A673 (cell line): ENCODE data around the gene CORO6. TPM values are rescaled to one million over a fixed set of nuclear protein-coding genes. Genes with fewer than 3 reads are reported as not detected.

ENCODE experiments used
- BruUV-seq: library from RNA; stranded (reverse); fragments of 400-500 nt; replicated peaks from 2 replicates; lab custom pipeline; 2021; lab: Mats Ljungman, UMichigan
- CTCF ChIA-PET: fragments of 300-600 bp; sonication (Branson Sonifier 250); formaldehyde crosslinking; loops from one replicate; lab custom pipeline; 2022; ENCODE audit warnings: antibody characterized with exemption; lab: Charles Lee
- POLR2A ChIA-PET: fragments of 300-600 bp; sonication (Branson Sonifier 250); formaldehyde crosslinking; loops from one replicate; lab custom pipeline; 2022; ENCODE audit warnings: antibody characterized with exemption; ENCODE audit not compliant: low non-redundant PET; lab: Charles Lee
- DNase-seq: peaks from one replicate; pipeline ENCODE4 v3.0.0-alpha.2; 2015; ENCODE audit warnings: low spot score
- H3K27ac ChIP-seq: fragments of 200-600 bp; sonication (generic); 2 replicates; pipeline ENCODE4 v1.5.1; 2016; ENCODE audit warnings: mixed run types, low read depth, mild to moderate bottlenecking, mixed read lengths, antibody characterized with exemption, low read length; ENCODE audit not compliant: poor library complexity, severe bottlenecking
- H3K27me3 ChIP-seq: fragments of 200-600 bp; sonication (generic); replicated peaks from 2 replicates; pipeline ENCODE4 v1.6.1; 2017; ENCODE audit warnings: mixed run types, low read depth, mild to moderate bottlenecking, mixed read lengths, antibody characterized with exemption, low read length; ENCODE audit not compliant: insufficient read depth, poor library complexity
- H3K36me3 ChIP-seq: fragments of 200-600 bp; sonication (generic); 2 replicates; pipeline ENCODE4 v1.6.1; 2016; ENCODE audit warnings: mixed run types, mild to moderate bottlenecking, mixed read lengths, antibody characterized with exemption, low read length; ENCODE audit not compliant: insufficient read depth, poor library complexity, severe bottlenecking
- H3K4me1 ChIP-seq: fragments of 200-600 bp; sonication (generic); 2 replicates; pipeline ENCODE4 v1.6.1; 2017; ENCODE audit warnings: mixed run types, mild to moderate bottlenecking, mixed read lengths, antibody characterized with exemption, low read length; ENCODE audit not compliant: insufficient read depth, poor library complexity, severe bottlenecking
- H3K4me3 ChIP-seq: fragments of 200-600 bp; sonication (generic); 2 replicates; pipeline ENCODE4 v1.5.1; 2016; ENCODE audit warnings: low read depth, mixed run types, mild to moderate bottlenecking, mixed read lengths, low read length; ENCODE audit not compliant: poor library complexity, severe bottlenecking
- H3K9me3 ChIP-seq: fragments of 200-600 bp; sonication (generic); 2 replicates; pipeline ENCODE4 v1.6.1; 2016; ENCODE audit warnings: mixed run types, low read depth, mild to moderate bottlenecking, mixed read lengths, antibody characterized with exemption, low read length; ENCODE audit not compliant: poor library complexity, severe bottlenecking
- EZH2 ChIP-seq: fragments of 200-600 bp; sonication (generic); IDR thresholded peaks from 2 replicates; pipeline ENCODE4 v1.6.1; 2017; ENCODE audit warnings: borderline replicate concordance, low read depth, mild to moderate bottlenecking, mixed read lengths, antibody characterized with exemption, low read length; ENCODE audit not compliant: poor library complexity, severe bottlenecking
- intact Hi-C: fragments of 100-400 bp; cut with micrococcal nuclease; formaldehyde crosslinking; loops from one replicate; pipeline ENCODE4 v1.10.0; 2022; ENCODE audit not compliant: unreplicated experiment
- total RNA-seq: library from RNA; stranded (reverse); gene quantifications from 2 replicates; pipeline ENCODE4 v1.2.3, GENCODE V29; 2021
- TF ChIP-seq, protein P1 (sequence below): fragments of 300-800, 200-600 bp; sonication (generic); conservative IDR thresholded peaks from 2 replicates; pipeline ENCODE4 v1.5.1; 2017; ENCODE audit warnings: low read depth, mild to moderate bottlenecking, antibody characterized with exemption, low read length, moderate library complexity, mixed read lengths

Gene CORO6
- total RNA-seq, 1 experiment from 2014 or later: 19.7 TPM

DNA sequence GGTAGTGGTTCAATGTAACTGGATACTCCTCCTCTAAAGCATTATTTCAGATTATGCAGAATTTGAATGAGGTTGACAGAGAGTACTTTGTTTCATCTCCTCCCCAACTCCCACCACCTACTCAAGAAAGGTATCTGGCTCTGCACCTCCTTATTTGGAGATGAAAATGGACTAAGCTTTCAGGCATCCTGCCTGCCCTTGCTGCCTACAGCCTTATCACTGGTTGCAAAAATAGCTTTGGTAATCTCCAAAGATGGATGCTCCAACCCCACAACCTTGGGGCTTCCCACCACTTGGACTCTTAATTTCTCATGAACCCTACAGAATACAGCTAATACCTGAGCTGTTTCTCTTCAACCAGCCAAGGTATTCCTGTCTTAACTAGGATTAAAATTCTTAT lies 45.3 kb upstream of the CORO6 start:
- TF ChIP-seq, protein P1, sequence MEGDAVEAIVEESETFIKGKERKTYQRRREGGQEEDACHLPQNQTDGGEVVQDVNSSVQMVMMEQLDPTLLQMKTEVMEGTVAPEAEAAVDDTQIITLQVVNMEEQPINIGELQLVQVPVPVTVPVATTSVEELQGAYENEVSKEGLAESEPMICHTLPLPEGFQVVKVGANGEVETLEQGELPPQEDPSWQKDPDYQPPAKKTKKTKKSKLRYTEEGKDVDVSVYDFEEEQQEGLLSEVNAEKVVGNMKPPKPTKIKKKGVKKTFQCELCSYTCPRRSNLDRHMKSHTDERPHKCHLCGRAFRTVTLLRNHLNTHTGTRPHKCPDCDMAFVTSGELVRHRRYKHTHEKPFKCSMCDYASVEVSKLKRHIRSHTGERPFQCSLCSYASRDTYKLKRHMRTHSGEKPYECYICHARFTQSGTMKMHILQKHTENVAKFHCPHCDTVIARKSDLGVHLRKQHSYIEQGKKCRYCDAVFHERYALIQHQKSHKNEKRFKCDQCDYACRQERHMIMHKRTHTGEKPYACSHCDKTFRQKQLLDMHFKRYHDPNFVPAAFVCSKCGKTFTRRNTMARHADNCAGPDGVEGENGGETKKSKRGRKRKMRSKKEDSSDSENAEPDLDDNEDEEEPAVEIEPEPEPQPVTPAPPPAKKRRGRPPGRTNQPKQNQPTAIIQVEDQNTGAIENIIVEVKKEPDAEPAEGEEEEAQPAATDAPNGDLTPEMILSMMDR: no peak
- no peak for TF ChIP-seq EZH2
- no TSS peak for BruUV-seq
- intact Hi-C loops: no loop called here
- Histone ChIP-seq H3K27me3 (no peaks in the 10 kb centered on the region), H3K4me1 (peaks cover 25% of the 10 kb centered on the region), H3K36me3 (peaks cover 80% of the 10 kb centered on the region), H3K27ac (no peak overlapping the region), H3K9me3 (no peaks in the 10 kb centered on the region), H3K4me3 (no peak overlapping the region)
- ChIA-PET POLR2A (no interaction called here), CTCF (no interaction called here)
- DNase-seq: no peak

DNA sequence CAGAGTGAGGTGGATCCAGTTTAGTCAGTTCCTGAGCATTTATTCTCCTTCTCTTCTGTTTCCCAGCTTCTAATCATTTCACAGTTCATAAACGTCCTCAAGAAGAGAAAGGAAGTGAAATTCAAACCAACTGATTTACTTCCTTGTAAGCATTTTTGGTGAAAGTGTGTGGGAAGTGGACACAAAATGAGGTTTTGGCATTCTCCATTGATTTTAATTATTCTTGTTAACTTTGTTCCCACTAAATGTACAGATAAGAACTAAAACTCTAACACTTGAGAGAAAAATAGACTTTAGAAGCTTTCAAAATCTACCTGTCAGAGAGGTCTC lies 42.7 kb upstream of the CORO6 start:
- DNase-seq: no peak
- Histone ChIP-seq H3K36me3 (peaks cover 68% of the 10 kb centered on the region), H3K9me3 (no peaks in the 10 kb centered on the region), H3K4me3 (no peak overlapping the region), H3K27me3 (no peaks in the 10 kb centered on the region), H3K4me1 (peaks cover 36% of the 10 kb centered on the region), H3K27ac (peak overlapping the region; percentile 51)
- POLR2A ChIA-PET: no interaction called here
- CTCF ChIA-PET: no interaction called here
- intact Hi-C loops: no loop called here
- BruUV-seq: no TSS peak
- TF ChIP-seq EZH2: no peak
- TF ChIP-seq, protein P1: no peak

DNA sequence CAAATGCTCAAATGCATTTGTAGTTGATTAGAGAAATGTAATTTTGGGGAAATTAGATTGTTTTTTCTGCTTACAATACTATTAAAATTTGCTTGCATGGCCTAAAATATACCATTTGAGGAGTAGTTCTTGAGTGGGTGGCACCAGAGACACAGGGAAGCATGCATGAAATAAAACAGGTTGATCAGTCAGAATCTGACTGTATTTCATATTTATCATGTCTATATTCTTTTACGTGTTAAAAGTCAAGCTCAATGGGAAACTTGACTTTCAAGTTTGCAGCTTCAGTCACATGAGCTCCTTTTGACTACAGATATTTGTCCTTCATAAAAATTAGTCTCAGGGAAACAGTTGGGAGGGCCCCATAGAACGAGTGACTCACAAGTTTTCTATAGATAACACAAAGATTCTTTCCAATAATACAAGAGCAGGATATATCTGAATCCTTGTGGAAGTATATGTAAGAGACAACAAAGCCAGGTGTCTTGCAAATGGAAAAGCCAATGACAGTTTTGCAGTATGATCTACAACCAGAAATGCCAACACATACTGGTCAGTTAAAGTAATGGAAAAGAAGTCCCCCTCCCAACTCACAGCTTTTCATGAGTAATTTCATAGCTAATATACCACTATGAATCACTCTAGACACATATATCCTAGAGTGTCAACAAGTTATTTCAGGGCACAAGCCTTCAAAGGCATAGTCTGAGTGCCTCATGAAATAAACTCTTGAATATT lies 42.2 kb upstream of the CORO6 start:
- Histone ChIP-seq H3K4me3 (no peak overlapping the region), H3K9me3 (no peaks in the 10 kb centered on the region), H3K4me1 (peaks cover 36% of the 10 kb centered on the region), H3K27me3 (no peaks in the 10 kb centered on the region), H3K27ac (peak overlapping the region; percentile 51), H3K36me3 (peaks cover 64% of the 10 kb centered on the region)
- BruUV-seq: no TSS peak
- ChIA-PET POLR2A (no interaction called here), CTCF (no interaction called here)
- TF ChIP-seq EZH2: no peak
- TF ChIP-seq, protein P1: no peak
- intact Hi-C loops: no loop called here
- no peak for DNase-seq
